PC-9 (cell line): ENCODE measurements around the gene SEC11A. TPM values are rescaled to one million over a fixed set of nuclear protein-coding genes. Genes with fewer than 3 reads are reported as not detected.

Experiments used
- BruUV-seq: library from RNA; stranded (reverse); fragments of 400-500 nt; replicated peaks from 2 replicates; lab custom pipeline; 2021; lab: Mats Ljungman, UMichigan
- CTCF ChIA-PET: fragments of 300-600 bp; sonication (Branson Sonifier 250); formaldehyde crosslinking; loops from one replicate; lab custom pipeline; 2022; ENCODE audit warnings: antibody characterized with exemption; lab: Charles Lee
- POLR2A ChIA-PET: fragments of 300-600 bp; sonication (Branson Sonifier 250); formaldehyde crosslinking; loops from one replicate; lab custom pipeline; 2022; ENCODE audit warnings: antibody characterized with exemption; ENCODE audit not compliant: unreplicated experiment; lab: Charles Lee
- DNase-seq, 2 experiments: peaks; one replicate each; pipeline versions ENCODE4 v3.0.0 to v3.0.0-alpha.2; 2015 to 2022; ENCODE audit warnings: mixed read lengths in 1 of 2
- H2AFZ ChIP-seq: fragments of 200-600 bp; sonication (generic); 2 replicates; pipeline ENCODE4 v1.8.1; 2017; ENCODE audit warnings: antibody characterized with exemption
- H3F3A ChIP-seq: fragments of 200-600 bp; sonication (generic); 2 replicates; pipeline ENCODE4 v1.8.1; 2017; ENCODE audit warnings: antibody characterized with exemption, mild to moderate bottlenecking, low read depth; ENCODE audit not compliant: insufficient read depth
- H3K27ac ChIP-seq: fragments of 200-600 bp; sonication (generic); 2 replicates; pipeline ENCODE4 v1.6.1; 2016; ENCODE audit warnings: mixed run types
- H3K27me3 ChIP-seq: fragments of 200-600 bp; sonication (generic); 2 replicates; pipeline ENCODE4 v1.6.1; 2016; ENCODE audit warnings: low read depth, mixed run types; ENCODE audit not compliant: insufficient read depth
- H3K36me3 ChIP-seq: fragments of 200-600 bp; sonication (generic); 2 replicates; pipeline ENCODE4 v1.6.1; 2016; ENCODE audit warnings: low read depth, mixed run types
- H3K4me1 ChIP-seq: fragments of 200-600 bp; sonication (generic); replicated peaks from 2 replicates; pipeline ENCODE4 v1.6.1; 2016; ENCODE audit warnings: mixed run types; ENCODE audit not compliant: insufficient read depth
- H3K4me2 ChIP-seq: fragments of 200-600 bp; sonication (generic); 2 replicates; pipeline ENCODE4 v1.6.1; 2017; ENCODE audit warnings: mixed run types
- H3K4me3 ChIP-seq: fragments of 200-600 bp; sonication (generic); 2 replicates; pipeline ENCODE4 v1.6.1; 2016; ENCODE audit warnings: mixed run types
- H3K79me2 ChIP-seq: fragments of 200-600 bp; sonication (generic); 2 replicates; pipeline ENCODE4 v1.6.1; 2017; ENCODE audit warnings: low read depth, mixed run types
- H3K9me2 ChIP-seq: fragments of 200-600 bp; sonication (generic); 2 replicates; pipeline ENCODE4 v1.8.1; 2017; ENCODE audit warnings: mild to moderate bottlenecking; ENCODE audit not compliant: insufficient read depth
- H3K9me3 ChIP-seq: fragments of 200-600 bp; sonication (generic); 2 replicates; pipeline ENCODE4 v1.8.1; 2016; ENCODE audit warnings: low read depth; ENCODE audit not compliant: insufficient read depth
- H4K20me1 ChIP-seq: fragments of 200-600 bp; sonication (generic); 2 replicates; pipeline ENCODE4 v1.8.1; 2017; ENCODE audit not compliant: insufficient read depth
- CTCF ChIP-seq: fragments of 200-600 bp; sonication (generic); conservative IDR thresholded peaks from 2 replicates; pipeline ENCODE4 v1.6.1; 2017; ENCODE audit warnings: mixed run types, antibody characterized with exemption, mild to moderate bottlenecking, moderate library complexity
- EZH2 ChIP-seq: fragments of 200-600 bp; sonication (generic); IDR thresholded peaks from 2 replicates; pipeline ENCODE4 v1.8.0; 2017; ENCODE audit warnings: antibody characterized with exemption, low read depth
- intact Hi-C: fragments of 100-400 bp; cut with micrococcal nuclease; formaldehyde crosslinking; loops from one replicate; pipeline ENCODE4 v1.10.0; 2022; ENCODE audit not compliant: unreplicated experiment
- total RNA-seq: library from RNA; stranded (reverse); gene quantifications from 2 replicates; pipeline ENCODE4 v1.2.3, GENCODE V29; 2021

The SEC11A gene
- total RNA-seq, 1 experiment from 2014 or later, result 174 TPM

DNA sequence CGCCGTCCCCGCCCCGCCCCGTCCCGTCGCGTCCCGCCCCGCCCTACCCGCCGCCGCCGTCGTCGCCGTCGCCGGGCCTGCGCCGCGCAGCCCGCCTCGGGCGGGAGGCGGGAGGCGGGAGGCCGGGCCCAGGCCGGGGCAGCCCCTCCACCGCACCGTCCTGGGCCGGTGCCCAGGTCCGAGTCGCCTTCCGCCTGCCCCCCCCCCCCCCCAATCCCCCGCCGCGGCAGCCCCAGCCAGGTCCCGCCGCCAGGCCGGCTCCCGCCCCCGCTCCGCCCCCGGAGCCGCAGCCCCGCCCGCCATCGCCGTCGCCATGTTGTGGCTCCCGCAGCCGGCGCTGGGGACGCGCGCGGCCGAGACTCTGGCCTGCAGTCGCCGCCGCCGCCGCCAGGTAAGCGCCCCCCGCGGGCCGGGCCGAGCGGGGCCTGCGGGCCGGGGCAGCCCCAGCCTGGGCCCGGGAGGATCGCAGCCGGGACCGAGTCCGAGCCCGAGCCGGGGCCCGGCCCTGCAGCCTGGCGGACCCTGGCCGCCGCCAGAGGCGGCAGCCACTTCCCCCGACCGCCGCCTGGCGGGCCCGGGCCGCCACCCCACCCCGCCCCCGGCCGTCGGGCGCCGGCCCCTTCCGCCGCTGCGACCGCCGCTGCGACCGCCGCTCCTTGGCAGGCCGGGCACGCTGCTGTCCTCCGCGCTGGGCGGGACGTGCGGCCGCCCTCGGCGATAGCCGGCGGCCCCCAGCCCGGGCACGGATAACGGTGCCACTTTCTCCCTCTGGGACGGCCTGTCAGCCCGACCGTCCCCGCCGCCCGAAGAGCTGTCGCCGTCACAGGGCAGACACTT is 32.6 kb upstream of the SEC11A start, which contains the start of gene ZNF592:
ZNF592 (plus strand) TSS at position 319 of the 837 bp plus-strand sequence. CDS start 34,084 bp downstream, outside the sequence.
- peaks cover 54% of the 10 kb centered on the region for H3K79me2 ChIP-seq
- H3K27me3 ChIP-seq, result no peaks in the 10 kb centered on the region
- H4K20me1 ChIP-seq, result peaks cover 31% of the 10 kb centered on the region
- H3K9me2 ChIP-seq, result no peaks in the 10 kb centered on the region
- H3K36me3 ChIP-seq, result no peaks in the 10 kb centered on the region
- peak within 1 kb of the TSS; percentile 98 for H3K4me2 ChIP-seq
- intact Hi-C loops, result loop anchor here (1.0 to 5.0 kb wide), 5 partner anchors 14 to 180 kb away; partner anchors contain the start of genes NMB and SEC11A
- POLR2A ChIA-PET, result no interaction called here
- H3K27ac ChIP-seq, result peak within 1 kb of the TSS; percentile 79
- peaks cover 39% of the 10 kb centered on the region for H3K4me1 ChIP-seq
- no peaks in the 10 kb centered on the region for H3K9me3 ChIP-seq
- DNase-seq, result peak in 1 of 2 experiments; percentile 82
- peak within 1 kb of the TSS; percentile 90 for H2AFZ ChIP-seq
- CTCF ChIA-PET, result no interaction called here
- peak within 1 kb of the TSS; percentile 91 for H3K4me3 ChIP-seq
- BruUV-seq, result no TSS peak
- H3F3A ChIP-seq, result peaks cover 24% of the 10 kb centered on the region; the same call in 1 of the 2 replicates
- TF ChIP-seq EZH2, result no peak
- TF ChIP-seq CTCF, result no peak; the same call in 1 of the 2 replicates

GRCh38 chr15:84747416-84748273 is 31.7 kb upstream of the SEC11A start:
- H3K79me2 ChIP-seq, result peaks cover 46% of the 10 kb centered on the region
- no TSS peak for BruUV-seq
- intact Hi-C loops, result loop anchor here (1.0 to 5.0 kb wide), 3 partner anchors 13 to 90 kb away; partner anchors contain the start of genes NMB and SEC11A

DNA sequence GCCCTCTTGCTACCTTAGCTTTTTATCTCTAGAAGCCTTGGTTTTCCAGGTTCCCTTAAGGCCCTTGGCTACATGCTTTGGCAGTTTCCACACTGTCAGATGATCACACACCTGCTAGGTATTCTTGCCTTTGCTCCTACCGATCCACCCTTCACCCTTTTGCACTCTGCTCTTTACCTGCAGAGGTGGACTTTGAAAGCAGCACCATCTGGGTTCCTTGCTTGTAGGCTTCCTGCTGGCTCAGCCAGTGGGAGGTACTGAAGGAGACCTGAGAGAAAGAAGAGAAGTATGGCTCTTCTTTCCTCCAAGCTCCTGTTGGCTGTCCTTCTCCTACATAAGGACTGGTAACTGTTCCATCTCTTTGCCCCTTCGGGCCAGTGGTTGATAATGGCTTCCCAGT is 25.2 kb upstream of the SEC11A start:
- H3F3A ChIP-seq, result peaks cover 12% of the 10 kb centered on the region; the same call in 1 of the 2 replicates
- no peaks in the 10 kb centered on the region for H3K36me3 ChIP-seq
- intact Hi-C loops, result no loop called here
- TF ChIP-seq EZH2 (no peak), CTCF (no peak)
- H4K20me1 ChIP-seq, result no peaks in the 10 kb centered on the region
- peaks cover 4% of the 10 kb centered on the region; the same call in 1 of the 2 replicates for H3K4me1 ChIP-seq
- BruUV-seq, result no TSS peak
- H3K9me2 ChIP-seq, result no peaks in the 10 kb centered on the region
- DNase-seq, result no peak
- no peak overlapping the region for H2AFZ ChIP-seq
- H3K27me3 ChIP-seq, result no peaks in the 10 kb centered on the region
- no peak overlapping the region for H3K4me3 ChIP-seq
- no peak overlapping the region for H3K4me2 ChIP-seq
- ChIA-PET POLR2A (no interaction called here), CTCF (no interaction called here)
- H3K79me2 ChIP-seq, result 0 out of 2 replicates have a peak, but pooled peaks cover 2% of the 10 kb centered on the region
- H3K9me3 ChIP-seq, result no peaks in the 10 kb centered on the region
- H3K27ac ChIP-seq, result no peak overlapping the region

More at GRCh38 chr15:84747416-84748273, 31.7 kb upstream of the SEC11A start:
- Histone ChIP-seq H3K27me3 (no peaks in the 10 kb centered on the region), H2AFZ (peak overlapping the region; percentile 90), H3K4me1 (peaks cover 39% of the 10 kb centered on the region), H3K9me3 (no peaks in the 10 kb centered on the region), H3K27ac (peak overlapping the region; percentile 79), H3K4me2 (peak overlapping the region; percentile 83), H3K4me3 (peak overlapping the region; percentile 71), H3F3A (peaks cover 24% of the 10 kb centered on the region; the same call in 1 of the 2 replicates), H3K36me3 (no peaks in the 10 kb centered on the region), H3K9me2 (no peaks in the 10 kb centered on the region), H4K20me1 (peaks cover 27% of the 10 kb centered on the region)
- peak; percentile 62 to 72 for DNase-seq
- no peak for TF ChIP-seq EZH2
- ChIA-PET POLR2A (interaction anchor here (0.6 kb wide), 3 partner anchors 12 to 168 kb away, joined by 3 to 8 read pairs (median 3); no protein-coding TSS in a partner anchor), CTCF (interaction anchor here (0.6 to 0.8 kb wide), 4 partner anchors 12 to 162 kb away, joined by 4 to 15 read pairs (median 7); no protein-coding TSS in a partner anchor)
